ENCODE measurements around the gene EVL. TPM values are rescaled to one million over a fixed set of nuclear protein-coding genes. Genes with fewer than 3 reads are reported as not detected.

The EVL gene
- polyA plus RNA-seq, 2 of the 4 experiments (the other 2 are of a cell fraction): 14.8 to 32.9 TPM

DNA sequence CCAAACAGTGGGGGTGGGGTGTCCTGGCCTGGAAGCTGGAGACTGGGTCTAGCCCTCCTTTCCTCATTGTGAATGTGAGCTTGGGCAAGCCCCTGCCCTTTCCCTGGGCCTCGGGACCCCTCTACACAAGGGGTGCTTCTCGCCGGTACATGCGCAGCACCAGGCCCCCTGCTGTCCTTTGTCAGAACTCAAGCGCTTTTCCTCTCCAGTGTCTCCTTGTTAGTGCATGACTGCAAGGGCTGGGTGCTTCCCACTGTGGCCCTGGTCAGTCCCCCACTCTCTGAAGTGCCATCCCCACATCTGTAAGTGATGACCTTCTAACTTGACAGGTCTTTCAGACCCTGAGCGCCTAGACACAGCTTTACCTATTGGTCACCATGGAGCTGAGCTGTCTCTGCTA lies 50.0 kb downstream of the EVL start:
- no peak overlapping the region for H3K4me3 ChIP-seq
- no peaks in the 10 kb centered on the region for H3K4me1 ChIP-seq
- H3K4me2 ChIP-seq: no peak overlapping the region
- POLR2A ChIA-PET: no interaction called here
- TF ChIP-seq RNF2 (IDR thresholded peaks at IDR 0.05; ENCODE audit: borderline replicate concordance, low read depth) (no peak), TFCP2L1 (CRISPR knock-in tag; IDR thresholded peaks at IDR 0.05) (no peak), HOXB5 (CRISPR knock-in tag; IDR thresholded peaks at IDR 0.05) (no peak), ESRRA (IDR thresholded peaks at IDR 0.05; ENCODE audit: borderline replicate concordance, low read length) (no peak), ZFP36 (IDR thresholded peaks at IDR 0.05; ENCODE audit: borderline replicate concordance, partially characterized antibody) (no peak), HDAC2 (IDR thresholded peaks at IDR 0.05) (no peak), HOXA7 (CRISPR knock-in tag; IDR thresholded peaks at IDR 0.05) (no peak), RARB (CRISPR knock-in tag; IDR thresholded peaks at IDR 0.05) (no peak), RCOR1 (IDR thresholded peaks at IDR 0.05; ENCODE audit: low read depth, low read length) (no peak), CBX8 (IDR thresholded peaks at IDR 0.05) (no peak), JUN (IDR thresholded peaks at IDR 0.05) (no peak), NR3C1 (IDR thresholded peaks at IDR 0.05) (no peak)
- TF ChIP-seq, protein P1, sequence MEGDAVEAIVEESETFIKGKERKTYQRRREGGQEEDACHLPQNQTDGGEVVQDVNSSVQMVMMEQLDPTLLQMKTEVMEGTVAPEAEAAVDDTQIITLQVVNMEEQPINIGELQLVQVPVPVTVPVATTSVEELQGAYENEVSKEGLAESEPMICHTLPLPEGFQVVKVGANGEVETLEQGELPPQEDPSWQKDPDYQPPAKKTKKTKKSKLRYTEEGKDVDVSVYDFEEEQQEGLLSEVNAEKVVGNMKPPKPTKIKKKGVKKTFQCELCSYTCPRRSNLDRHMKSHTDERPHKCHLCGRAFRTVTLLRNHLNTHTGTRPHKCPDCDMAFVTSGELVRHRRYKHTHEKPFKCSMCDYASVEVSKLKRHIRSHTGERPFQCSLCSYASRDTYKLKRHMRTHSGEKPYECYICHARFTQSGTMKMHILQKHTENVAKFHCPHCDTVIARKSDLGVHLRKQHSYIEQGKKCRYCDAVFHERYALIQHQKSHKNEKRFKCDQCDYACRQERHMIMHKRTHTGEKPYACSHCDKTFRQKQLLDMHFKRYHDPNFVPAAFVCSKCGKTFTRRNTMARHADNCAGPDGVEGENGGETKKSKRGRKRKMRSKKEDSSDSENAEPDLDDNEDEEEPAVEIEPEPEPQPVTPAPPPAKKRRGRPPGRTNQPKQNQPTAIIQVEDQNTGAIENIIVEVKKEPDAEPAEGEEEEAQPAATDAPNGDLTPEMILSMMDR (IDR thresholded peaks at IDR 0.05): no peak
- TF ChIP-seq, protein P2, sequence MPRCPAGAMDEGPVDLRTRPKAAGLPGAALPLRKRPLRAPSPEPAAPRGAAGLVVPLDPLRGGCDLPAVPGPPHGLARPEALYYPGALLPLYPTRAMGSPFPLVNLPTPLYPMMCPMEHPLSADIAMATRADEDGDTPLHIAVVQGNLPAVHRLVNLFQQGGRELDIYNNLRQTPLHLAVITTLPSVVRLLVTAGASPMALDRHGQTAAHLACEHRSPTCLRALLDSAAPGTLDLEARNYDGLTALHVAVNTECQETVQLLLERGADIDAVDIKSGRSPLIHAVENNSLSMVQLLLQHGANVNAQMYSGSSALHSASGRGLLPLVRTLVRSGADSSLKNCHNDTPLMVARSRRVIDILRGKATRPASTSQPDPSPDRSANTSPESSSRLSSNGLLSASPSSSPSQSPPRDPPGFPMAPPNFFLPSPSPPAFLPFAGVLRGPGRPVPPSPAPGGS (IDR thresholded peaks at IDR 0.05): no peak
- H3K27ac ChIP-seq: no peak overlapping the region
- DNase-seq (ENCODE audit: low read depth in 1 of 2, low spot score in 1 of 2) (no peak), ATAC-seq (no peak), FAIRE-seq (no peak)
- WGBS (ENCODE audit: missing lambda C conversion rate): 100% methylated on average over 5 of the region's 6 CpGs
- no peaks in the 10 kb centered on the region for H3K9me3 ChIP-seq
- CTCF ChIA-PET: interaction anchor here (0.6 to 6.5 kb wide), 6 partner anchors 16 to 133 kb away, joined by 3 to 31 read pairs (median 6); no protein-coding TSS in a partner anchor

DNA sequence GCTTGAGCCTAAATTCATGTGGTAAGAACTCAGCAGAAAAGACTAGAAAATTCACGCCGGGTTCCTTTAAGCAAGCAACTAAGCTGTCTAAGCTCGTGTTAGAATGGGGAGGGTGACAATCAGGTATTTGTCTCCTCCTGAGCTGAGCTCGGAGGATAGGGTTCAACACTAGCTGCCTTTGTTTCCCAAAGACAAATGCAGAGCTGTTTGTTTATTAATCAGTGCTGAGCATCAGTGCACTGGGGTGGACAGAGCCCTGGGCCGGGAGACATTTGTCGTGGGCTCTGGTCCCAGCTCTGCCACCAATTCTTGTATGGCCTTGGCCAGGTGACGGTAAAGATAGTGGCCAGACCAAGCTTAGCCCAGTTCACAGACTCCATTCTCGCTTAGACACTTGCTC lies 50.5 kb downstream of the EVL start:
- DNase-seq (ENCODE audit: low read depth in 1 of 2, low spot score in 1 of 2) (no peak), ATAC-seq (no peak), FAIRE-seq (no peak)
- TF ChIP-seq, protein P2 (IDR thresholded peaks at IDR 0.05): no peak
- TF ChIP-seq NR3C1 (IDR thresholded peaks at IDR 0.05) (no peak), FOSB (CRISPR knock-in tag; IDR thresholded peaks at IDR 0.05) (no peak), JUNB (IDR thresholded peaks at IDR 0.05) (no peak), HOXB5 (CRISPR knock-in tag; IDR thresholded peaks at IDR 0.05) (no peak), SMC3 (IDR thresholded peaks at IDR 0.05) (no peak), ESRRA (IDR thresholded peaks at IDR 0.05; ENCODE audit: borderline replicate concordance, low read length) (no peak), POLR2A (IDR thresholded peaks at IDR 0.05; ENCODE audit: low read length) (no peak), ZNF302 (CRISPR knock-in tag; IDR thresholded peaks at IDR 0.05) (no peak), PHF8 (IDR thresholded peaks at IDR 0.05; ENCODE audit: borderline replicate concordance, low read depth) (no peak), FOXS1 (CRISPR knock-in tag; IDR thresholded peaks at IDR 0.05) (no peak), GATA3 (IDR thresholded peaks at IDR 0.05; ENCODE audit: borderline replicate concordance) (no peak), BHLHE40 (IDR thresholded peaks at IDR 0.05; ENCODE audit: low read depth, low read length) (no peak)
- TF ChIP-seq, protein P3, sequence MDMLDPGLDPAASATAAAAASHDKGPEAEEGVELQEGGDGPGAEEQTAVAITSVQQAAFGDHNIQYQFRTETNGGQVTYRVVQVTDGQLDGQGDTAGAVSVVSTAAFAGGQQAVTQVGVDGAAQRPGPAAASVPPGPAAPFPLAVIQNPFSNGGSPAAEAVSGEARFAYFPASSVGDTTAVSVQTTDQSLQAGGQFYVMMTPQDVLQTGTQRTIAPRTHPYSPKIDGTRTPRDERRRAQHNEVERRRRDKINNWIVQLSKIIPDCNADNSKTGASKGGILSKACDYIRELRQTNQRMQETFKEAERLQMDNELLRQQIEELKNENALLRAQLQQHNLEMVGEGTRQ (IDR thresholded peaks at IDR 0.05): no peak
- no peak overlapping the region for H3K27ac ChIP-seq
- ChIA-PET CTCF (interaction anchor here (0.9 to 6.5 kb wide), 6 partner anchors 16 to 134 kb away, joined by 3 to 31 read pairs (median 5); no protein-coding TSS in a partner anchor), POLR2A (no interaction called here)
- no peak overlapping the region for H3K4me3 ChIP-seq
- no peaks in the 10 kb centered on the region for H3K4me1 ChIP-seq
- 87% methylated on average over 8 of the region's 8 CpGs for WGBS (ENCODE audit: missing lambda C conversion rate)
- H3K4me2 ChIP-seq: no peak overlapping the region
- H3K9me3 ChIP-seq: no peaks in the 10 kb centered on the region
